GM12892 (cell line): ENCODE results near the gene HSPA4.

Experiments used
- POLR2A ChIP-seq: IDR thresholded peaks from 2 replicates; pipeline ENCODE4 v1.6.1; 2011; ENCODE audit warnings: low read depth, low read length, control low read depth
- POLR2AphosphoS5 ChIP-seq: IDR thresholded peaks from 2 replicates; pipeline ENCODE4 v1.6.1; 2011; ENCODE audit warnings: low read depth, low read length, control low read depth

DNA sequence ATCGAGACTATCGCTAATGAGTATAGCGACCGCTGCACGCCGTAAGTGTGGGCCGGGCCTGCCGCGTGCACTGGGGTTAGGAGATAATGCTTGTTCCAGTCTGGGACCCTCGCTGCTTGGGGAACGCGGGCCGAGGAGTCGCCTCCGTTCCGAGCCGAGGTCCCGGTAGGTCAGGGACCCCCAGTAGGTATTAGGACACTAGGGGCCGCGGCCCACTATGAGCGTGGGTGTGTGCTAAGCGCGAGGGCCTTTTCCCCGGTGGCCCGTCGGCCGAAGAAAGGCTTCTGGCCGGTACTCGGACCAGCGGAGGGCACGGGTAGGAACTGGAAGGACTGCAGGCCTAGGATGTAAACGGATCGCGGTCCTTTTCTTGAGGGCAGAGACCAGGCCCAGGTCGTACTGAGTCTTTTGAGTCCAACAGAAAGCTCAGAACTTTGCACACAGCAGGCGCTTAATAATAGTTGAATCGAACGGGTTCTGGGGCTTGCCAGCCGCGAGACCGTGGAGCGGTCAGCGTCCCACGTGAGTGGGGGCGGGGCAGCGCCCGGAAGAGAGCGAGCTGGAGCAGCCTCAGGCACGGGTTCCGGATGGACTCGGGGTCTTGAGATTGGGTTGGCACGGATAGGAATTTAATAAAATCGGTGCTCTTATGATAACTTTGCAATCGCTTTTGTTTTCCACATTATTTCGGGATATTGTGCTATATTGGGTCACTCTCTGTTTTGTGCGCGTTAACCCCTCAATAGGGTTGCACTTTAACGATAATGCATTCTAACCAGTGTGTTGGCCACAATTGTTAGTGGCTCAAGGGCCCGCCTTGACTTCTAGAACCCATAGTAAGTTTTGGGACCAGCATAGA, 733 bp downstream of the HSPA4 start:
- TF ChIP-seq POLR2A = no peak
- no peak for TF ChIP-seq POLR2AphosphoS5
